Keratinocyte (primary cell): Measurements from ENCODE around the gene NUDT1. TPM values are rescaled to one million over a fixed set of nuclear protein-coding genes. Genes with fewer than 3 reads are reported as not detected.
A peak's percentile ranks its signal among the peaks of the same experiment; 100 is the strongest.

Experiments
- DNase-seq: peaks from one replicate; pipeline ENCODE4 v3.0.0-alpha.2; 2011; ENCODE audit warnings: low read depth, missing footprints, low spot score
- FAIRE-seq: peaks from 2 replicates; lab custom pipeline; 2011; peaks lifted over from hg19 to GRCh38; lab: Jason Lieb, UNC
- H2AFZ ChIP-seq: 2 replicates; pipeline ENCODE4 v1.6.0; 2012; ENCODE audit warnings: low read length, control low read depth, inconsistent platforms; ENCODE audit not compliant: control insufficient read depth
- H3K27ac ChIP-seq: 2 replicates; pipeline ENCODE4 v1.5.1; 2011; ENCODE audit warnings: low read length; ENCODE audit not compliant: control insufficient read depth, insufficient read depth
- H3K27me3 ChIP-seq: 3 replicates; pipeline ENCODE4 v1.6.0; 2011; ENCODE audit warnings: low read length; ENCODE audit not compliant: control insufficient read depth, insufficient read depth; ENCODE audit errors: extremely low read depth
- H3K36me3 ChIP-seq, 2 experiments: 2 replicates in 1 of 2; 3 replicates in 1 of 2; pipeline ENCODE4 v1.5.1; 2011; ENCODE audit warnings: low read length in 2 of 2, mild to moderate bottlenecking in 1 of 2; ENCODE audit not compliant: control insufficient read depth in 2 of 2, insufficient read depth in 2 of 2; ENCODE audit errors: extremely low read depth in 1 of 2
- H3K4me1 ChIP-seq: 3 replicates; pipeline ENCODE4 v1.5.1; 2011; ENCODE audit warnings: low read length; ENCODE audit not compliant: control insufficient read depth, insufficient read depth; ENCODE audit errors: extremely low read depth
- H3K4me2 ChIP-seq: 3 replicates; pipeline ENCODE4 v1.6.0; 2011; ENCODE audit warnings: low read depth, low read length; ENCODE audit not compliant: control insufficient read depth, insufficient read depth; ENCODE audit errors: extremely low read depth
- H3K4me3 ChIP-seq, 3 experiments: fragments of 200-600 bp in 1 of 3; sonication (generic) in 1 of 3; 2 replicates in 2 of 3; 3 replicates in 1 of 3; pipeline ENCODE4 v1.5.1; 2011 to 2016; ENCODE audit warnings: low read length in 3 of 3, mild to moderate bottlenecking in 3 of 3, control low read depth in 2 of 3, inconsistent platforms in 1 of 3, low read depth in 1 of 3, mixed read lengths in 1 of 3, mixed run types in 1 of 3, moderate library complexity in 1 of 3; ENCODE audit not compliant: control insufficient read depth in 2 of 3, insufficient read depth in 2 of 3; ENCODE audit errors: extremely low read depth in 1 of 3
- H3K79me2 ChIP-seq: 2 replicates; pipeline ENCODE4 v1.6.0; 2012; ENCODE audit warnings: low read length; ENCODE audit not compliant: control insufficient read depth, insufficient read depth
- H3K9ac ChIP-seq: 3 replicates; pipeline ENCODE4 v1.6.0; 2011; ENCODE audit warnings: low read length; ENCODE audit not compliant: control insufficient read depth, insufficient read depth; ENCODE audit errors: extremely low read depth
- H3K9me1 ChIP-seq: 3 replicates; pipeline ENCODE4 v1.6.0; 2011; ENCODE audit warnings: low read length; ENCODE audit not compliant: control insufficient read depth, insufficient read depth; ENCODE audit errors: extremely low read depth
- H3K9me3 ChIP-seq: 2 replicates; pipeline ENCODE4 v1.5.1; 2012; ENCODE audit warnings: low read depth, low read length; ENCODE audit not compliant: control insufficient read depth
- H4K20me1 ChIP-seq: 3 replicates; pipeline ENCODE4 v1.6.0; 2011; ENCODE audit warnings: low read length; ENCODE audit not compliant: control insufficient read depth, insufficient read depth; ENCODE audit errors: extremely low read depth
- CTCF ChIP-seq, 3 experiments: IDR thresholded peaks in 1 of 3; conservative IDR thresholded peaks in 1 of 3; optimal IDR thresholded peaks in 1 of 3; 2 replicates in 2 of 3; 3 replicates in 1 of 3; pipeline versions ENCODE3 to v1.5.1; 2011; ENCODE audit warnings: low read length in 3 of 3, mild to moderate bottlenecking in 3 of 3, moderate library complexity in 2 of 3, control low read depth in 1 of 3, inconsistent platforms in 1 of 3; ENCODE audit not compliant: insufficient read depth in 2 of 3; ENCODE audit errors: extremely low read depth in 1 of 3
- EZH2 ChIP-seq: IDR thresholded peaks from one replicate; pipeline ENCODE4 v1.6.1; 2012; ENCODE audit warnings: inconsistent platforms, mild to moderate bottlenecking, low read length, moderate library complexity
- dilution Hi-C: fragments of 300-500 bp; cut with MboI; formaldehyde crosslinking; loops from one replicate; pipeline ENCODE4 v1.7.0; 2020; ENCODE audit warnings: low sequenced_read_pairs; ENCODE audit not compliant: extremely low pct_ligation_motif_present
- polyA plus RNA-seq, 5 experiments: library from polyadenylated mRNA; depleted of rRNA in 3 of 5; stranded (reverse) in 3 of 5; stranded (forward) in 1 of 5; unstranded in 1 of 5; fragments of >200 nt; gene quantifications; 1 replicate in 1 of 5; 2 replicates in 3 of 5; 3 replicates in 1 of 5; pipeline versions ENCODE4 v1.2.1 to v1.2.3, GENCODE V29; 2011 to 2012; ENCODE audit warnings: missing spikeins in 2 of 5, low read depth in 1 of 5, low replicate concordance in 1 of 5

NUDT1 gene
- polyA plus RNA-seq, 1 donor (not counting 4 experiments of a cell fraction or from before 2014, with no cell fraction given): 21.9 TPM

GRCh38 chr7:2237109-2237602 is 4.9 kb upstream of the NUDT1 start:
- no peak overlapping the region for H2AFZ ChIP-seq
- H3K9ac ChIP-seq: no peak overlapping the region
- peaks cover 16% of the 10 kb centered on the region for H3K4me1 ChIP-seq
- FAIRE-seq (peak; percentile 26), DNase-seq (peak; percentile 32)
- peaks cover 26 to 27% of the 10 kb centered on the region in 2 experiments for H3K36me3 ChIP-seq
- TF ChIP-seq CTCF (optimal IDR thresholded peaks at IDR 0.05 in 1 of 3, IDR thresholded peaks at IDR 0.05 in 1 of 3, conservative IDR thresholded peaks at IDR 0.05 in 1 of 3; ENCODE audit: extremely low read depth in 1 of 3, insufficient read depth in 2 of 3, low read length in 3 of 3): no peak
- TF ChIP-seq EZH2: no peak
- H3K9me1 ChIP-seq: no peaks in the 10 kb centered on the region
- no peak overlapping the region for H3K4me3 ChIP-seq
- no peaks in the 10 kb centered on the region for H4K20me1 ChIP-seq
- H3K9me3 ChIP-seq: no peaks in the 10 kb centered on the region
- peaks cover 36% of the 10 kb centered on the region for H3K79me2 ChIP-seq
- no peaks in the 10 kb centered on the region for H3K27me3 ChIP-seq
- dilution Hi-C loops: no loop called here
- H3K4me2 ChIP-seq: no peak overlapping the region
- peak overlapping the region; percentile 4 for H3K27ac ChIP-seq

- peaks cover 26 to 27% of the 10 kb centered on the region in 2 experiments for H3K36me3 ChIP-seq
Measured at GRCh38 chr7:2239242-2239641, 2.8 kb upstream of the NUDT1 start.

More at GRCh38 chr7:2239242-2239641, 2.8 kb upstream of the NUDT1 start:
- no peaks in the 10 kb centered on the region for H3K27me3 ChIP-seq
- no peak overlapping the region for H2AFZ ChIP-seq
- H3K4me1 ChIP-seq: peaks cover 23% of the 10 kb centered on the region
- H3K9ac ChIP-seq: no peak overlapping the region
- FAIRE-seq (no peak), DNase-seq (no peak)
- H3K4me3 ChIP-seq: no peak overlapping the region
- peaks cover 2% of the 10 kb centered on the region for H3K9me1 ChIP-seq
- no peaks in the 10 kb centered on the region for H3K9me3 ChIP-seq
- H3K79me2 ChIP-seq: peaks cover 38% of the 10 kb centered on the region
- H3K27ac ChIP-seq: no peak overlapping the region
- H4K20me1 ChIP-seq: no peaks in the 10 kb centered on the region
- H3K4me2 ChIP-seq: no peak overlapping the region
- dilution Hi-C loops: no loop called here
- TF ChIP-seq EZH2 (no peak), CTCF (optimal IDR thresholded peaks at IDR 0.05 in 1 of 3, IDR thresholded peaks at IDR 0.05 in 1 of 3, conservative IDR thresholded peaks at IDR 0.05 in 1 of 3; ENCODE audit: extremely low read depth in 1 of 3, insufficient read depth in 2 of 3, low read length in 3 of 3) (no peak)
